Naive thymus-derived CD4-positive, alpha-beta T cell (primary cell): ENCODE data around the gene GNA14. TPM values are rescaled to one million over a fixed set of nuclear protein-coding genes. Genes with fewer than 3 reads are reported as not detected.

ENCODE experiments used
- ATAC-seq: fragments of 150-1000 bp; cut with Tn5 transposase; 2 replicates; pipeline ENCODE4 v1.10.0; 2021; ENCODE audit warnings: mild to moderate bottlenecking, moderate library complexity
- CTCF ChIA-PET: fragments of 350-600 bp; sonication (Branson Sonifier 250); formaldehyde crosslinking; loops from one replicate; lab custom pipeline; 2021; ENCODE audit warnings: antibody characterized with exemption; lab: Charles Lee
- POLR2A ChIA-PET: fragments of 350-600 bp; sonication (Branson Sonifier 250); formaldehyde crosslinking; loops from one replicate; lab custom pipeline; 2021; ENCODE audit warnings: antibody characterized with exemption, inconsistent platforms; lab: Charles Lee
- DNase-seq, 9 donors: peaks; one replicate each; pipeline versions ENCODE4 v3.0.0 to v3.0.0-alpha.2; 2020 to 2022; ENCODE audit warnings: mixed read lengths in 1 of 9
- H3K27ac ChIP-seq: one replicate; pipeline ENCODE4 v1.7.0; 2013; ENCODE audit warnings: mild to moderate bottlenecking, low read depth, low read length, moderate library complexity
- H3K27me3 ChIP-seq, 2 donors: one replicate each; pipeline ENCODE4 v1.7.0; 2013; ENCODE audit warnings: low read length in 2 of 2, mild to moderate bottlenecking in 2 of 2, moderate library complexity in 2 of 2; ENCODE audit not compliant: control insufficient read depth in 2 of 2, insufficient read depth in 2 of 2
- H3K36me3 ChIP-seq, 3 experiments: 1 replicate in 2 of 3; 2 replicates in 1 of 3; pipeline ENCODE4 v1.7.0; 2013; ENCODE audit warnings: low read length in 3 of 3, mild to moderate bottlenecking in 3 of 3, moderate library complexity in 1 of 3; ENCODE audit not compliant: insufficient read depth in 3 of 3, control insufficient read depth in 2 of 3
- H3K4me1 ChIP-seq, 2 donors: one replicate each; pipeline ENCODE4 v1.7.0; 2013; ENCODE audit warnings: low read length in 2 of 2, mild to moderate bottlenecking in 2 of 2, moderate library complexity in 1 of 2; ENCODE audit not compliant: control insufficient read depth in 2 of 2, insufficient read depth in 2 of 2
- H3K4me3 ChIP-seq: 2 replicates; pipeline ENCODE4 v1.7.0; 2013; ENCODE audit warnings: mild to moderate bottlenecking, low read length
- H3K9me3 ChIP-seq, 3 experiments: 1 replicate in 2 of 3; 2 replicates in 1 of 3; pipeline ENCODE4 v1.7.0; 2013; ENCODE audit warnings: low read length in 3 of 3; ENCODE audit not compliant: control insufficient read depth in 2 of 3
- H3K27ac Mint-ChIP-seq, 9 donors: one replicate each; pipeline ENCODE4 v1.8.0; 2020 to 2022; ENCODE audit warnings: mixed read lengths in 9 of 9, mild to moderate bottlenecking in 8 of 9, moderate library complexity in 5 of 9, inconsistent platforms in 2 of 9
- H3K27me3 Mint-ChIP-seq, 5 donors: one replicate each; pipeline ENCODE4 v1.8.0; 2021 to 2022; ENCODE audit warnings: mixed read lengths in 5 of 5, mild to moderate bottlenecking in 1 of 5
- H3K36me3 Mint-ChIP-seq, 5 donors: one replicate each; pipeline ENCODE4 v1.8.0; 2020 to 2022; ENCODE audit warnings: mixed read lengths in 5 of 5, mild to moderate bottlenecking in 3 of 5, inconsistent platforms in 1 of 5
- H3K4me1 Mint-ChIP-seq, 7 donors: one replicate each; pipeline ENCODE4 v1.8.0; 2020 to 2022; ENCODE audit warnings: mixed read lengths in 7 of 7, mild to moderate bottlenecking in 3 of 7, inconsistent platforms in 1 of 7
- H3K4me3 Mint-ChIP-seq, 10 donors: one replicate each; pipeline ENCODE4 v1.8.0; 2020 to 2022; ENCODE audit warnings: mild to moderate bottlenecking in 10 of 10, mixed read lengths in 10 of 10, moderate library complexity in 6 of 10, inconsistent platforms in 2 of 10
- H3K9me3 Mint-ChIP-seq, 11 donors: one replicate each; pipeline ENCODE4 v1.8.0; 2020 to 2022; ENCODE audit warnings: mixed read lengths in 11 of 11, mild to moderate bottlenecking in 4 of 11, inconsistent platforms in 1 of 11, moderate library complexity in 1 of 11
- intact Hi-C, 2 donors: fragments of 100-400 bp; cut with micrococcal nuclease; formaldehyde crosslinking; loops; one replicate each; pipeline ENCODE4 v1.15.1; 2023
- polyA plus RNA-seq, 2 donors: library from polyadenylated mRNA; unstranded; fragments of 300-500 nt; fragmentation: Illumina TruSeq; gene quantifications; one replicate each; pipeline ENCODE4 v1.2.3, GENCODE V29; 2021
- total RNA-seq, 6 experiments: library from RNA in 5 of 6; stranded (reverse) in 5 of 6; gene quantifications; 1 replicate in 5 of 6; 2 replicates in 1 of 6; pipeline ENCODE4 v1.2.3 and lab custom pipeline; 2021 to 2026

The GNA14 gene
- total and polyA plus RNA-seq, 7 experiments from 2014 or later: 0.34 TPM; not detected in 6

DNA sequence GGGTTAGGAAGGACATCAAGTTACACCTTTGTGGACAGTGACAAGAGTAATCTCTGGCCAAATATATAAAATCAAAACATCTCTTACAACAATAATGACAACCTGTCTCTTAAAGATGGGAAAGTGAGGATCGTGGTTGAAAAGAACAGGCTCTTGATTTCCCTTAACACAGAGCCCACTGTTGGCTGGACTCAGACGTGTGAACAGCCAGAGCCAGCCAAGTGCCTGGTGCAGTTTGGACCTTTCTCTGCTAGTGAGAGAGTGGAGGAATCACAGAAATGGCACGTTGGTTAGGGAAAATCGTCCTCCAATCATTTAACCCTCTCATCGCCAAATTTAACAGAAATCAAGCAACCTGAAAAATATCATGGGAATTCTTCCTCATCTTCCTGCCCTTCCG, 131.3 kb downstream of the GNA14 start:
- Mint-ChIP-seq H3K4me3 (no peak overlapping the region), H3K9me3 (peaks cover 0 to 3% (median 0%) of the 10 kb centered on the region in 11 donors), H3K36me3 (no peaks in the 10 kb centered on the region), H3K27ac (no peak overlapping the region), H3K4me1 (peaks cover 0 to 10% (median 4%) of the 10 kb centered on the region in 7 donors), H3K27me3 (peaks cover 0 to 5% (median 0%) of the 10 kb centered on the region in 5 donors)
- ATAC-seq (no peak), DNase-seq (no peak)
- no peaks in the 10 kb centered on the region for H3K36me3 ChIP-seq
- ChIA-PET CTCF (no interaction called here), POLR2A (no interaction called here)
- no peak overlapping the region for H3K4me3 ChIP-seq
- H3K4me1 ChIP-seq: no peaks in the 10 kb centered on the region
- H3K27ac ChIP-seq: no peak overlapping the region
- H3K27me3 ChIP-seq: no peaks in the 10 kb centered on the region
- intact Hi-C loops: no loop called here
- H3K9me3 ChIP-seq: no peaks in the 10 kb centered on the region

DNA sequence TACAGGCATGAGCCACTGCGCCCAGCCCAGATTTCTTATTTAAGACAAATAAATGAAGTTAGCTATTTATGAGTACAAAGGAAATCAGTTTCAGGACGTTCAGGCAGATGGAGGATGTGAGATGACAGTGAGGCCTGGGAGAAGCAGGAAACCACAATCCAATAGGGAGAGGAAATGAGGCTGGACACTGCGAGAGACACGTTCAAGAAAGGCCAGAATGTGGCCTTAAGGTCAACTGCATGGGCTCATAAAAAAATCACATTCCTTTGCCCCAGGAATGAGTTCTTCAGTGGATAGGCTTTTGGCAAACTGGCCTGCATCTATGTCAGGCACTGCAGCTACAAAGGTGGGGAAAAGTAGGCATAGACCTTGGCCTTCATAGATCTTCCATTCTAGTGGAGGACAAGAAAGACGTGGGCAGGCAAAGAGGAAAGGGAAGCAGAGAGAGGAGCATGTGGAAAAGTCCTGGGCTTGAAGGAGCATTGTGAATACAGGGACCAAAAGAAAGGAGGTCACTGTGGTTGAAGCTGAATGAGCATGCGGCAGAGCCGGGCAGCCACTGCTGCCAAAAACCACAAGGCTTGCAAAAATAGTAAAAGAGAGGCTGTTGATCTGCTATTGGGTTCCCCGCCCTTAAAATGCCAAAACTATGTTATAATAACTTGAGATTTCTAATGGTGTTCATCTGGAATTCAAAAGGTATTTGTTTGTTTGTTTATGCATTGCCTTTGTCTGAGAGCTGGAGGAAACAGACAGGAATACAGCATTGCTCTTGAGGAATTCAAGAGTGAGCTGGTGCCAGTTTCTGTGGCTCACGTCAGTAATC, 133.0 kb downstream of the GNA14 start:
- CTCF ChIA-PET: interaction anchor here (0.6 kb wide), 1 partner anchor 303 kb away, joined by 3 read pairs; no protein-coding TSS in a partner anchor
- H3K27me3 Mint-ChIP-seq: peaks cover 0 to 5% (median 0%) of the 10 kb centered on the region in 5 donors
- H3K27ac Mint-ChIP-seq: no peak overlapping the region

DNA sequence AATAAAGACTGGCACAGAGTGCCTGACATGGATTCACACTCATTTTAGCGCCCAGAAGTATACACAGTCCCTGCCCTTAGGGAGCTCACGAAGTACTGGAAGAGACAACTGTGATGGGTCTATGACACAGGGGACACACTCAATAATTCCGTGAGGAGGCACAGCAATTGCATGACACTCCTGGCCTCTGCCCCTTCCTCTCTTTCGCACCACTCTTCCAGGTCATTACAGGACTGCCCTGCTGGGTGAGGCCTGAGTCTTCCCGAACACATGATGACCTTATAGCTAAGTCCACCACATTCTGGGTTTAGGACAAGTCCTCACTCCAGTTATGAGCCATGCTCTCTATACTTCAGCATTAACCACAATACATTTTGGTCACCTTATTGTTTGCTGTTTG, 134.7 kb downstream of the GNA14 start:
- Mint-ChIP-seq H3K9me3 (peaks cover 0 to 2% (median 0%) of the 10 kb centered on the region in 11 donors), H3K36me3 (no peaks in the 10 kb centered on the region), H3K4me3 (no peak overlapping the region), H3K27ac (no peak overlapping the region), H3K27me3 (peaks cover 0 to 5% (median 0%) of the 10 kb centered on the region in 5 donors), H3K4me1 (peaks cover 0 to 10% (median 4%) of the 10 kb centered on the region in 7 donors)
- no peaks in the 10 kb centered on the region for H3K4me1 ChIP-seq
- no peak overlapping the region for H3K4me3 ChIP-seq
- H3K36me3 ChIP-seq: no peaks in the 10 kb centered on the region
- ChIA-PET POLR2A (no interaction called here), CTCF (no interaction called here)
- no peak for ATAC-seq
- no peaks in the 10 kb centered on the region for H3K9me3 ChIP-seq
- no peaks in the 10 kb centered on the region for H3K27me3 ChIP-seq
- no peak overlapping the region for H3K27ac ChIP-seq
- intact Hi-C loops: no loop called here
- no peak for DNase-seq

More for the DNA sequence above, 133.0 kb downstream of the GNA14 start:
- Histone ChIP-seq H3K27ac (no peak overlapping the region), H3K36me3 (no peaks in the 10 kb centered on the region), H3K4me3 (no peak overlapping the region), H3K9me3 (no peaks in the 10 kb centered on the region), H3K4me1 (no peaks in the 10 kb centered on the region), H3K27me3 (no peaks in the 10 kb centered on the region)
- no peak overlapping the region for H3K4me3 Mint-ChIP-seq
- H3K9me3 Mint-ChIP-seq: peaks cover 0 to 3% (median 0%) of the 10 kb centered on the region in 11 donors
- DNase-seq: no peak
- no peak for ATAC-seq
- no peaks in the 10 kb centered on the region for H3K36me3 Mint-ChIP-seq
- POLR2A ChIA-PET: no interaction called here
- peaks cover 0 to 10% (median 4%) of the 10 kb centered on the region in 7 donors for H3K4me1 Mint-ChIP-seq
- intact Hi-C loops: no loop called here

DNA sequence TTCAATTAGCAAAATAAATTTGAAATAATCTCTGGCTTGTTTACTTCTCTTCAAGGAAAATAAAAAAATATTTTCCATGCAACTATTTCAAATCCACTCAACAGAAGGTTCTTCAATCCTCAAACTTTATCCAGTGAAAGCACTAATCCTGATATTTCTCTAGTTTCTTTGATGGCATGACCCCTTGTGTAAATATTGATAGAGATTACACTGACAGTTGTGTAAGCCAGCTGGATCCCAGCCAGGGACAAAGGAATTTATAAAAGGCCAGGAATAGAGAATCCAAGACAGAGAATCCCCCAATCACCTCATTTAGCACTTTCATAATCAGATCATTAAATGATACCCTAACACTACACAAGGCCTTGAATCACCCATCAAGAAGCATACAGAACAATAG, 135.2 kb downstream of the GNA14 start:
- Histone ChIP-seq H3K27me3 (no peaks in the 10 kb centered on the region), H3K4me3 (no peak overlapping the region), H3K4me1 (no peaks in the 10 kb centered on the region), H3K27ac (no peak overlapping the region), H3K36me3 (no peaks in the 10 kb centered on the region), H3K9me3 (no peaks in the 10 kb centered on the region)
- H3K36me3 Mint-ChIP-seq: no peaks in the 10 kb centered on the region
- ATAC-seq: no peak
- peaks cover 0 to 10% (median 4%) of the 10 kb centered on the region in 7 donors for H3K4me1 Mint-ChIP-seq
- POLR2A ChIA-PET: no interaction called here
- CTCF ChIA-PET: no interaction called here
- peaks cover 0 to 2% (median 0%) of the 10 kb centered on the region in 11 donors for H3K9me3 Mint-ChIP-seq
- no peaks in the 10 kb centered on the region for H3K27me3 Mint-ChIP-seq
- DNase-seq: no peak
- no peak overlapping the region for H3K4me3 Mint-ChIP-seq
- H3K27ac Mint-ChIP-seq: no peak overlapping the region
- intact Hi-C loops: no loop called here

DNA sequence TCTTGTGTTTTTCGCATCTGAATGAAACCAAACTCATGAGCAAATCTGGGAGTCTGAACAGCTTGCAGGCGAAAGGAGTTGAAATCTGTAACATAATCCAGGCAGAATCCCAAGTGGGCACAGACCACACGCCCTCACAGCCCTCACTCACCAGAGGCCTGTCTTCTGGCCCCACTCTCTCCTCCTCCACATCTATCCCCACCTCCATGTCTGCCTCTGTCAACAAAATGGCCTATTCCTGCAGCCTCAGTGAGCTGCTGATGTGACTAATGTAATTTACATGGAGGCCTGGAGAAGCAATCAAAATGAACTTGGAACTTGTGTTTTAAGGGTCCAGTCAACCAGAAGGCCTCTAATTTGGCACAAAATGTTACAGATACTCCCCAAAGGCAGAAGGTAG, 136.6 kb downstream of the GNA14 start:
- Histone ChIP-seq H3K4me1 (no peaks in the 10 kb centered on the region), H3K27me3 (no peaks in the 10 kb centered on the region), H3K9me3 (no peaks in the 10 kb centered on the region), H3K27ac (no peak overlapping the region), H3K36me3 (no peaks in the 10 kb centered on the region), H3K4me3 (no peak overlapping the region)
- CTCF ChIA-PET: no interaction called here
- intact Hi-C loops: no loop called here
- Mint-ChIP-seq H3K4me3 (no peak overlapping the region), H3K36me3 (no peaks in the 10 kb centered on the region), H3K27ac (no peak overlapping the region), H3K27me3 (no peaks in the 10 kb centered on the region), H3K4me1 (peaks cover 0 to 10% (median 4%) of the 10 kb centered on the region in 7 donors), H3K9me3 (peaks cover 0 to 2% (median 0%) of the 10 kb centered on the region in 11 donors)
- ATAC-seq (no peak), DNase-seq (no peak)
- POLR2A ChIA-PET: no interaction called here

DNA sequence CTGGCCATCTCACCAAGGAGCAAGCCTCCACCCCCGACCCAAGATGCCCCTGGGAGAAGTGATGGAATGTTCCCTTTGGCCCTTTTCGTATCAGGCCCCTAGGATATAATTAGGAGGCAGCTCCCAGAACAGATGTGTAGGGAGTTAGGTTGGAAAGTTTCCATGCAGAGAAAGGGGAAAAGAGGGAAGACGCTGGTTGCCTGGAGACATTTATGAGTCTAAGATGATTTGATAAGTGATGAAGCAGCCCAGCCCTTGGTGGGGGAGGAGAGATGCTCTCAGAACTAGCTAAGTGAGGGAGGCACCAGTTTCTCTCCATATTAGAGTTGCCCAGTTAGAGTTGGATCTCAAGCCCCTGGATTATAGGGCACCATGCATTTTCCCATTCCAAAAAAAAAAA, 137.5 kb downstream of the GNA14 start:
- CTCF ChIA-PET: no interaction called here

DNA sequence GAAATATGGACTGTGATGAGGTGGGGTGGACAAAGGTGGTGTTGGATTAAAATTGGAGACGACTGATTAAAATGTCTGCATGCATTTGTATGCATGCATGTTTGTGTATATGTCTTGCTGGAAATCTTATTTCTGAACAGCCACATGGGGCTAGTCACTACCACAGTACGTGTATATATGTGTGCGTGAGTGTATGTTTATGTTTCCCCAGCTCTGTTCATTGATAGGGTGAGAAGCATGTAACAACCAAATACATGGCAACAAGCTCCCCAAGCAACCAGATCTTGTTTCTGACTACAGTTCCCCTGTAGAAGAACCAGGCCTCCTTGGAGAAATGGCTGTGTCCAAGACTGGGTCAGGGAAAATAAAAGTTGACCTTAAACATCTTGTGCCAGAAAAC, 139.7 kb downstream of the GNA14 start:
- intact Hi-C loops: no loop called here
- Histone ChIP-seq H3K4me3 (no peak overlapping the region), H3K4me1 (no peaks in the 10 kb centered on the region), H3K27me3 (no peaks in the 10 kb centered on the region), H3K36me3 (no peaks in the 10 kb centered on the region), H3K27ac (no peak overlapping the region), H3K9me3 (no peaks in the 10 kb centered on the region)
- H3K4me1 Mint-ChIP-seq: no peaks in the 10 kb centered on the region
- ChIA-PET CTCF (no interaction called here), POLR2A (no interaction called here)
- ATAC-seq: no peak
- no peaks in the 10 kb centered on the region for H3K9me3 Mint-ChIP-seq
- no peak for DNase-seq
- no peak overlapping the region for H3K4me3 Mint-ChIP-seq
- peaks cover 0 to 8% (median 0%) of the 10 kb centered on the region in 5 donors for H3K27me3 Mint-ChIP-seq
- H3K27ac Mint-ChIP-seq: no peak overlapping the region
- H3K36me3 Mint-ChIP-seq: no peaks in the 10 kb centered on the region

More for the DNA sequence above, 137.5 kb downstream of the GNA14 start:
- no peaks in the 10 kb centered on the region for H3K36me3 Mint-ChIP-seq
- peaks cover 0 to under 1% (median 0%) of the 10 kb centered on the region in 5 donors for H3K27me3 Mint-ChIP-seq
- Histone ChIP-seq H3K36me3 (no peaks in the 10 kb centered on the region), H3K9me3 (no peaks in the 10 kb centered on the region), H3K27ac (no peak overlapping the region), H3K4me1 (no peaks in the 10 kb centered on the region), H3K27me3 (no peaks in the 10 kb centered on the region), H3K4me3 (no peak overlapping the region)
- no peak for DNase-seq
- H3K4me1 Mint-ChIP-seq: peaks cover 0 to 10% (median 4%) of the 10 kb centered on the region in 7 donors
- intact Hi-C loops: no loop called here
- no peak overlapping the region for H3K27ac Mint-ChIP-seq
- H3K4me3 Mint-ChIP-seq: no peak overlapping the region
- POLR2A ChIA-PET: no interaction called here
- H3K9me3 Mint-ChIP-seq: peaks cover 0 to 2% (median 0%) of the 10 kb centered on the region in 11 donors
- ATAC-seq: no peak
